Stimulated activated naive CD8-positive, alpha-beta T cell treated with anti-CD3 and anti-CD28 coated beads, Interleukin-15, Interleukin-2, amounts not matched to agents 100 ng/mL and 50 ng/mL, for 24 hours (primary cell): ENCODE data around the gene DLG2.

Experiments
- H3K27ac Mint-ChIP-seq: one replicate; pipeline ENCODE4 v1.8.0; 2021; ENCODE audit warnings: mild to moderate bottlenecking, mixed read lengths
- H3K27me3 Mint-ChIP-seq: one replicate; pipeline ENCODE4 v1.8.0; 2021; ENCODE audit warnings: mixed read lengths
- H3K36me3 Mint-ChIP-seq: one replicate; pipeline ENCODE4 v1.8.0; 2021; ENCODE audit warnings: low read depth, mixed read lengths
- H3K4me1 Mint-ChIP-seq: one replicate; pipeline ENCODE4 v1.8.0; 2021; ENCODE audit warnings: low read depth, mixed read lengths
- H3K4me3 Mint-ChIP-seq: one replicate; pipeline ENCODE4 v1.8.0; 2021; ENCODE audit warnings: mild to moderate bottlenecking, mixed read lengths
- H3K9me3 Mint-ChIP-seq: one replicate; pipeline ENCODE4 v1.8.0; 2021; ENCODE audit warnings: mixed read lengths

The DLG2 gene

GRCh38 chr11:84230402-84230801, 1396.7 kb downstream of the DLG2 start:
- no peaks in the 10 kb centered on the region for H3K27me3 Mint-ChIP-seq
- no peaks in the 10 kb centered on the region for H3K36me3 Mint-ChIP-seq
- no peak overlapping the region for H3K27ac Mint-ChIP-seq
- peaks cover 13% of the 10 kb centered on the region for H3K9me3 Mint-ChIP-seq
- H3K4me3 Mint-ChIP-seq: no peak overlapping the region
- H3K4me1 Mint-ChIP-seq: no peaks in the 10 kb centered on the region

- no peak overlapping the region for H3K27ac Mint-ChIP-seq
- H3K4me3 Mint-ChIP-seq: no peak overlapping the region
- H3K9me3 Mint-ChIP-seq: peaks cover 13% of the 10 kb centered on the region
- H3K4me1 Mint-ChIP-seq: no peaks in the 10 kb centered on the region
- H3K27me3 Mint-ChIP-seq: no peaks in the 10 kb centered on the region
- H3K36me3 Mint-ChIP-seq: no peaks in the 10 kb centered on the region
Measured at GRCh38 chr11:84227970-84228665, 1399.0 kb downstream of the DLG2 start.

- Mint-ChIP-seq H3K27ac (no peak overlapping the region), H3K4me1 (no peaks in the 10 kb centered on the region), H3K4me3 (no peak overlapping the region), H3K36me3 (no peaks in the 10 kb centered on the region), H3K27me3 (no peaks in the 10 kb centered on the region), H3K9me3 (peaks cover 14% of the 10 kb centered on the region)
Measured at GRCh38 chr11:84224042-84224441, 1403.1 kb downstream of the DLG2 start.

GRCh38 chr11:84218318-84218717, 1408.8 kb downstream of the DLG2 start:
- Mint-ChIP-seq H3K4me1 (no peaks in the 10 kb centered on the region), H3K27ac (no peak overlapping the region)

GRCh38 chr11:84215672-84216071, 1411.5 kb downstream of the DLG2 start:
- no peaks in the 10 kb centered on the region for H3K27me3 Mint-ChIP-seq
- peaks cover 23% of the 10 kb centered on the region for H3K9me3 Mint-ChIP-seq
- no peak overlapping the region for H3K4me3 Mint-ChIP-seq
- H3K36me3 Mint-ChIP-seq: no peaks in the 10 kb centered on the region
- H3K4me1 Mint-ChIP-seq: no peaks in the 10 kb centered on the region
- no peak overlapping the region for H3K27ac Mint-ChIP-seq

More at GRCh38 chr11:84218318-84218717, 1408.8 kb downstream of the DLG2 start:
- H3K36me3 Mint-ChIP-seq: no peaks in the 10 kb centered on the region
- peaks cover 23% of the 10 kb centered on the region for H3K9me3 Mint-ChIP-seq
- H3K27me3 Mint-ChIP-seq: no peaks in the 10 kb centered on the region
- no peak overlapping the region for H3K4me3 Mint-ChIP-seq

GRCh38 chr11:84214557-84214956, 1412.6 kb downstream of the DLG2 start:
- Mint-ChIP-seq H3K4me1 (no peaks in the 10 kb centered on the region), H3K27me3 (no peaks in the 10 kb centered on the region), H3K9me3 (peaks cover 16% of the 10 kb centered on the region), H3K4me3 (no peak overlapping the region), H3K27ac (no peak overlapping the region), H3K36me3 (no peaks in the 10 kb centered on the region)

- H3K36me3 Mint-ChIP-seq: no peaks in the 10 kb centered on the region
- H3K27me3 Mint-ChIP-seq: no peaks in the 10 kb centered on the region
- no peak overlapping the region for H3K4me3 Mint-ChIP-seq
- no peak overlapping the region for H3K27ac Mint-ChIP-seq
- H3K9me3 Mint-ChIP-seq: peaks cover 12% of the 10 kb centered on the region
- no peaks in the 10 kb centered on the region for H3K4me1 Mint-ChIP-seq
Measured at GRCh38 chr11:84212468-84213390, 1414.4 kb downstream of the DLG2 start.

GRCh38 chr11:84211896-84212295, 1415.2 kb downstream of the DLG2 start:
- Mint-ChIP-seq H3K9me3 (peaks cover 8% of the 10 kb centered on the region), H3K4me1 (no peaks in the 10 kb centered on the region), H3K36me3 (no peaks in the 10 kb centered on the region), H3K27ac (no peak overlapping the region), H3K27me3 (no peaks in the 10 kb centered on the region), H3K4me3 (no peak overlapping the region)

GRCh38 chr11:84194696-84195095, 1432.4 kb downstream of the DLG2 start:
- Mint-ChIP-seq H3K9me3 (peaks cover 3% of the 10 kb centered on the region), H3K27me3 (no peaks in the 10 kb centered on the region), H3K36me3 (no peaks in the 10 kb centered on the region), H3K4me1 (no peaks in the 10 kb centered on the region), H3K4me3 (no peak overlapping the region), H3K27ac (no peak overlapping the region)

- Mint-ChIP-seq H3K4me1 (no peaks in the 10 kb centered on the region), H3K27me3 (no peaks in the 10 kb centered on the region), H3K9me3 (peaks cover 7% of the 10 kb centered on the region), H3K4me3 (no peak overlapping the region), H3K27ac (no peak overlapping the region), H3K36me3 (no peaks in the 10 kb centered on the region)
Measured at GRCh38 chr11:84193706-84194105, 1433.4 kb downstream of the DLG2 start.

GRCh38 chr11:84188521-84188920, 1438.6 kb downstream of the DLG2 start:
- peaks cover 7% of the 10 kb centered on the region for H3K9me3 Mint-ChIP-seq
- no peaks in the 10 kb centered on the region for H3K4me1 Mint-ChIP-seq
- H3K27ac Mint-ChIP-seq: no peak overlapping the region

GRCh38 chr11:84173078-84173477, 1454.1 kb downstream of the DLG2 start:
- Mint-ChIP-seq H3K4me1 (no peaks in the 10 kb centered on the region), H3K9me3 (peaks cover 21% of the 10 kb centered on the region), H3K27me3 (no peaks in the 10 kb centered on the region), H3K36me3 (no peaks in the 10 kb centered on the region), H3K27ac (no peak overlapping the region), H3K4me3 (no peak overlapping the region)

More at GRCh38 chr11:84188521-84188920, 1438.6 kb downstream of the DLG2 start:
- Mint-ChIP-seq H3K4me3 (no peak overlapping the region), H3K27me3 (no peaks in the 10 kb centered on the region), H3K36me3 (no peaks in the 10 kb centered on the region)

- H3K27ac Mint-ChIP-seq: no peak overlapping the region
- H3K27me3 Mint-ChIP-seq: no peaks in the 10 kb centered on the region
- H3K4me3 Mint-ChIP-seq: no peak overlapping the region
- peaks cover 23% of the 10 kb centered on the region for H3K9me3 Mint-ChIP-seq
- H3K4me1 Mint-ChIP-seq: no peaks in the 10 kb centered on the region
- no peaks in the 10 kb centered on the region for H3K36me3 Mint-ChIP-seq
Measured at GRCh38 chr11:84165139-84165538, 1462.0 kb downstream of the DLG2 start.

- Mint-ChIP-seq H3K4me1 (no peaks in the 10 kb centered on the region), H3K9me3 (peaks cover 27% of the 10 kb centered on the region), H3K4me3 (no peak overlapping the region), H3K27ac (no peak overlapping the region), H3K36me3 (no peaks in the 10 kb centered on the region), H3K27me3 (no peaks in the 10 kb centered on the region)
Measured at GRCh38 chr11:84164728-84165127, 1462.4 kb downstream of the DLG2 start.

- H3K27ac Mint-ChIP-seq: no peak overlapping the region
- H3K36me3 Mint-ChIP-seq: no peaks in the 10 kb centered on the region
- peaks cover 27% of the 10 kb centered on the region for H3K9me3 Mint-ChIP-seq
- H3K4me1 Mint-ChIP-seq: no peaks in the 10 kb centered on the region
- no peaks in the 10 kb centered on the region for H3K27me3 Mint-ChIP-seq
- no peak overlapping the region for H3K4me3 Mint-ChIP-seq
Measured at GRCh38 chr11:84163116-84163515, 1464.0 kb downstream of the DLG2 start.
